ENCODE measurements around the gene CNOT3. TPM values are rescaled to one million over a fixed set of nuclear protein-coding genes. Genes with fewer than 3 reads are reported as not detected.
"Not testable (repeated sequence)": the region's sequence is repeated elsewhere in the genome, so short reads cannot be mapped to it uniquely, and the experiment has no call there.

Gene CNOT3
- total RNA-seq, 3 donors from 2014 or later: 14.6 to 23.4 (median 22.9) TPM

DNA sequence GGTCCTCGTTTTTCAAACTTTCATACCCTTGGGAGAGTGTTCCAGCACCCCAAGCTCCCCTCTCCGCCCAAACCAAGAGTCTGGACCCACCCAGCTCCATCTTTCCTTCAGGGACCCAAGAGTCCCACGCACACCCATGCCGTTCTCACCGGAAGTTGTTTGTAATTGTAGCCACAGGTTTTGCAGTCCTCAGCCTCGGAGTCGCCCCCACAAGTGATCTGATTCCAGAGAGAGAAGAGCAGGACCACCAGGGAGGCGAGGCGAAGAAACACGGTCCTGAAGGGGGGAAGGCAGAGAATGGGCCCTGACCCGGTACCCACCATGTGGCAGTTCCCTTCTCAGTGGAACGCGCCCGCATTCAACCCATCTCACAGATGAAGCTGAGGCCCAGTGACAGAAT lies 25.3 kb downstream of the CNOT3 start:
- DNase-seq (ENCODE audit: low spot score in 2 of 2): no peak
- peak overlapping the region; percentile 32 to 54 (median 52) for H3K4me3 ChIP-seq
- no peaks in the 10 kb centered on the region for H3K27me3 ChIP-seq
- no peaks in the 10 kb centered on the region for H3K36me3 ChIP-seq
- peak overlapping the region; percentile 40 to 55 for H3K27ac ChIP-seq
- peaks cover 0 to 7% of the 10 kb centered on the region in 2 donors for H3K4me1 ChIP-seq
- H3K9me3 ChIP-seq: no peaks in the 10 kb centered on the region
- TF ChIP-seq POLR2A (IDR thresholded peaks at IDR 0.05): no peak
- TF ChIP-seq CTCF (IDR thresholded peaks at IDR 0.05): no peak
- no peak for TF ChIP-seq POLR2AphosphoS5 (IDR thresholded peaks at IDR 0.05)
- intact Hi-C loops (cut with DNase I; ENCODE audit: low total_unique reads): no loop called here

- Histone ChIP-seq H3K4me1 (peaks cover 0 to 7% of the 10 kb centered on the region in 2 donors), H3K4me3 (peak overlapping the region in 1 of 3 donors; percentile 37), H3K27me3 (no peaks in the 10 kb centered on the region), H3K27ac (no peak overlapping the region), H3K36me3 (no peaks in the 10 kb centered on the region), H3K9me3 (no peaks in the 10 kb centered on the region)
- no peak for TF ChIP-seq CTCF (IDR thresholded peaks at IDR 0.05)
- TF ChIP-seq POLR2A (IDR thresholded peaks at IDR 0.05): no peak
- no peak for TF ChIP-seq POLR2AphosphoS5 (IDR thresholded peaks at IDR 0.05)
- intact Hi-C loops (cut with DNase I; ENCODE audit: low total_unique reads): no loop called here
- no peak for DNase-seq (ENCODE audit: low spot score in 2 of 2)
Observed at GRCh38 chr19:54164369-54165068, 27.0 kb downstream of the CNOT3 start.

GRCh38 chr19:54165222-54165621 lies 27.7 kb downstream of the CNOT3 start:
- DNase-seq (ENCODE audit: low spot score in 2 of 2): no peak
- Histone ChIP-seq H3K27me3 (no peaks in the 10 kb centered on the region), H3K4me3 (no peak overlapping the region), H3K9me3 (no peaks in the 10 kb centered on the region), H3K36me3 (no peaks in the 10 kb centered on the region), H3K4me1 (peaks cover 0 to 7% of the 10 kb centered on the region in 2 donors), H3K27ac (no peak overlapping the region)
- TF ChIP-seq CTCF (IDR thresholded peaks at IDR 0.05) (no peak), POLR2A (IDR thresholded peaks at IDR 0.05) (no peak), POLR2AphosphoS5 (IDR thresholded peaks at IDR 0.05) (no peak)
- intact Hi-C loops (cut with DNase I; ENCODE audit: low total_unique reads): no loop called here

GRCh38 chr19:54168174-54168917 lies 30.8 kb downstream of the CNOT3 start:
- Histone ChIP-seq H3K36me3 (no peaks in the 10 kb centered on the region), H3K27me3 (no peaks in the 10 kb centered on the region), H3K4me1 (no peaks in the 10 kb centered on the region), H3K27ac (no peak overlapping the region), H3K9me3 (no peaks in the 10 kb centered on the region), H3K4me3 (no peak overlapping the region)
- peak; percentile 78 to 93 for DNase-seq (ENCODE audit: low spot score in 2 of 2)
- intact Hi-C loops (cut with DNase I; ENCODE audit: low total_unique reads): no loop called here
- TF ChIP-seq CTCF (IDR thresholded peaks at IDR 0.05) (peak; percentile 57 to 71 (median 66)), POLR2AphosphoS5 (IDR thresholded peaks at IDR 0.05) (no peak), POLR2A (IDR thresholded peaks at IDR 0.05) (no peak)

GRCh38 chr19:54169149-54169740 lies 31.7 kb downstream of the CNOT3 start:
- Histone ChIP-seq H3K4me3 (no peak overlapping the region), H3K9me3 (no peaks in the 10 kb centered on the region), H3K4me1 (no peaks in the 10 kb centered on the region), H3K27me3 (no peaks in the 10 kb centered on the region), H3K27ac (no peak overlapping the region), H3K36me3 (no peaks in the 10 kb centered on the region)
- no peak for TF ChIP-seq CTCF (IDR thresholded peaks at IDR 0.05)
- TF ChIP-seq POLR2AphosphoS5 (IDR thresholded peaks at IDR 0.05): no peak
- no peak for TF ChIP-seq POLR2A (IDR thresholded peaks at IDR 0.05)
- no peak for DNase-seq (ENCODE audit: low spot score in 2 of 2)
- intact Hi-C loops (cut with DNase I; ENCODE audit: low total_unique reads): loop anchor here (1.0 kb wide), 1 partner anchor 9 kb away; no protein-coding TSS in a partner anchor

- intact Hi-C loops (cut with DNase I; ENCODE audit: low total_unique reads): loop anchor here (10.0 kb wide), 1 partner anchor 63 kb away; no protein-coding TSS in a partner anchor
- not testable (repeated sequence) for H3K4me1 ChIP-seq; H3K27me3 ChIP-seq; DNase-seq (ENCODE audit: low spot score in 2 of 2); H3K9me3 ChIP-seq; H3K36me3 ChIP-seq
- Histone ChIP-seq H3K27ac (peak overlapping the region; percentile 79 to 87), H3K4me3 (peak overlapping the region in 2 of 3 donors; percentile 54 to 60)
Observed at GRCh38 chr19:54171736-54172431, 34.3 kb downstream of the CNOT3 start.

Data from breast epithelium (tissue), 4 donors.